Esophagus muscularis mucosa (tissue), 4 donors: ENCODE data around the gene CTDSPL.

Source experiments
- CTCF ChIP-seq, 3 experiments: fragments of 200-600 bp in 2 of 3; fragments of 450-650 bp in 1 of 3; sonication (generic) in 2 of 3; IDR thresholded peaks; one replicate each; pipeline ENCODE4 v1.5.1; 2017 to 2019; ENCODE audit warnings: antibody characterized with exemption in 3 of 3, mild to moderate bottlenecking in 2 of 3, moderate library complexity in 1 of 3
- EP300 ChIP-seq: sonication (generic); formaldehyde crosslinking; IDR thresholded peaks from one replicate; pipeline ENCODE4 v1.6.1; 2017; ENCODE audit warnings: antibody characterized with exemption
- POLR2A ChIP-seq: fragments of 450-650 bp; IDR thresholded peaks from one replicate; pipeline ENCODE4 v1.6.1; 2017; ENCODE audit warnings: antibody characterized with exemption, moderate library complexity, mild to moderate bottlenecking, low read depth
- POLR2AphosphoS5 ChIP-seq, 2 donors: sonication (generic); formaldehyde crosslinking; IDR thresholded peaks; one replicate each; pipeline ENCODE4 v1.6.1; 2017; ENCODE audit warnings: antibody characterized with exemption in 2 of 2

- no peak for TF ChIP-seq POLR2AphosphoS5 (IDR thresholded peaks at IDR 0.05)
- TF ChIP-seq CTCF (IDR thresholded peaks at IDR 0.05): no peak
- no peak for TF ChIP-seq EP300
- TF ChIP-seq POLR2A: no peak
Measured at GRCh38 chr3:37953707-37954394, 92.2 kb downstream of the CTDSPL start.
